ENCODE data around the gene TNP2.

Gene TNP2

DNA sequence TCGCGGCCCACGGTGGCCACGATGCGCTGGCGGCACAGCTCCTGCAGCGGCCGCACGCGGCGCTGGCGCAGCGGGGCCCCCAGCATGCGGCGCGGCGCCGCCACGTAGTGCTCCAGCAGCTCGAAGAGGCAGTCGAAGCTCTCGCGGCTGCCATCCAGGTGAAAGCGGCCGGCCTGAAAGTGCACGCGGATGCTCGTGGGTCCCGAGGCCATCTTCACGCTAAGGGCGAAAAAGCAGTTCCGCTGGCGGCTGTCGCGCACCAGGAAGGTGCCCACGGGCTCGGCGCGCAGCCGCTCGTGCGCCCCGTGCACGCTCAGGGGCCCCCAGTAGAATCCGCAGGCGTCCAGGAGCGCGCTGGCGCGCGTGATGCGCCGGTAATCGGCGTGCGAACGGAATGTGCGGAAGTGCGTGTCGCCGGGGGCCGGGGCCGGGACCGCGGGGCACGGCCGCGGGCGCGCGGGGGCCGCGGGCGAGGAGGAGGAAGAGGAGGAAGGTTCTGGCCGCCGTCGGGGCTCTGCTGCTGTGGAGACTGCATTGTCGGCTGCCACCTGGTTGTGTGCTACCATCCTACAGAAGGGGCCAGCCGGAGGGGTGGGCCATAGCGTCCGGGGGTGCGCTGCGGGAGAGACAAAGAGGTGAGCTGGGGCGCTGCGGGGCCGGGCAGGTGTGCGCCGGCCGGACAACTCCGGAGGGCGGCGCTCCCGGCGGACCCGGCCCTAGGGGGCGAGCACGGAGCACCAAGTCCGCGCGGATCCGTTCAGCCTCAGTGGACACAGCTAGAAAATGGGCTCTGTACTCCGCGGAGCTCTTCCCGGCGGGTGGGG, 14.0 kb downstream of the TNP2 start:
- DNase-seq = peak; percentile 64

DNA sequence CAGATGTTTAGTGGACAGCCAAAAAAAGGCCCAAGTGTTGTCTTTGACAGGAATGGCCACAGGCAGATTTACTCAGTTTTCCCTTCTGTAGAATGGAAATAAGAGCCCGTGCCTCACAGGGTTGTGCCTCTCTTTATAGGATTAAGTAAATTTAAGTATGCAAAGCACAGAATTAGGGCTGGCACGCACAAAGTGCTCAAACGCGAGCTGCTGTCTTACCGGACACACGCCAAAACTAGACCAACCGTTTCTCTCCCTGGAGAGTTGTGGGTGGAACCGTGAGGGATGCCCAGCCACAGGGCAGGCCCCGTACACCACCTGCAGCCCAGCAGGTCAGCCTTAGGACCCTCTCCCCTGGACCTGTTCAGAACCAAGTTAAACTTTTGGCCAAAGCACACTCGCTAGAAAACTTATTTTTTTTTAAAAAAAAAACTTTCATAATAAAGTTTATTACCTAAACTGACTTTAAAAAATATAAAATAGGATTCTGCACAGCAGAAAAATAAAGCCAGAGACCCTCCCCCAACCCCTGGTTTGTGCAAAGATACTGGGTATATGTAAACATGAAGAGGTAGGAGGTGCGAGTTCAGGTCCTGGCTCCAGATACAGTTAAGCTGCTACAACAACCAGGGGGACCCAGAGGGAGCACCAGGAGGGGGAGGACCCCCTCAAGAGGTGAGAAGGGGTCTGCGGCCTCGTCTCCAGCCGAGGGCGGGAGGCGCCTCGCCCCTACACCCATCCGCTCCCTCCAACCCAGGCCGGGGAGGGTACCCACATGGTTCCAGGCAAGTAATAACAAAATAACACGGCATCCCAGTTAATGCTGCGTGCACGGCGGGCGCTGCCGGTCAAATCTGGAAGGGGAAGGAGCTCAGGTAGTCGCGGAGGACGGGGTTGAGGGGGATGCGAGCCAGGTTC, 14.9 kb downstream of the TNP2 start:
- no peak for DNase-seq

DNA sequence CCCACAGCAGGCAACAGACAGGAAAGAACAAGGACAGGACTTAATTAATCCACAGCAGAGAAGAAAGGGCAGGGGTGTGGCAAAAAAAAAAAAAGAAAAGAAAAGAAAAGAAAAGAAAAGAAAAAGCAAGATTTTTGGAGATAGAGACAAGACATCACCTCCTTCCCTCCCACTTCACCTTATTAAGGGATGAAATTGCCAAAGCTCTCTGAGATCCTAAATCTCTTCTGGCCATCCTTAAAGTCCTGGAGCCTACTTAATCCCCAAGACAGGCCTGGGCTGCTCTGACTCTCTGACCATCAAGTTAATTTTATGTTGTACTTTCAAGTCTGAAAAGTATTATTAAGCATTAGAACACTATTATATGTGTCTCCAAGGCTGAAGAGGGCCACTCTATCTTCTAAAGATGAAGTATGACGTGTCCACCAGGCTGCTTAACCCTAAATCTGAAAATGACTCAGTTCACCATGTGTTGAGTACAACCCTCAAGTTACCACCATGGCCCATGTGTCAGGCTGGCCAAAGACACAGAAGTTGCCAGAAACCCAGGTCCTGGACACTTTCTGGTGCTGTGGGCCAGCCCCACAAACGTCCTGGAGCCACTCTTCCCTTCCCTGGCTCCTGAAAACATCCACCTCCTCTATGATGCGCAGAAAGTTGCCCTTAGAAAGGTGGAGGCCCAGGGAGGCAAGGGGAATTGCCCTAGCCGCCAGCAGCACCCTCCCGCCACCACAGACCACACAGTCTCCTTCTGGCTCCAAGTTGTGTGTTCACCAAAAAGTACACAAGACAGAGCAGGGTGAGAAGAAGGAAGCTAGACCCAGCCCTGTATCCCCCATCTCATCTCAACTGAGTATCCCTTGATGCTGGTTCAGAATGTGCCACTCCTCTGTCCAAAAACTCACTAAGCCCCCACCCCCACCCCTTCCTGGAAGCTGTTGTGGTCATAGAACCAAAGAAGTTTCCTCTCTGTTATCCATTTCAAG, 15.8 kb downstream of the TNP2 start:
- DNase-seq = peak; percentile 49

DNA sequence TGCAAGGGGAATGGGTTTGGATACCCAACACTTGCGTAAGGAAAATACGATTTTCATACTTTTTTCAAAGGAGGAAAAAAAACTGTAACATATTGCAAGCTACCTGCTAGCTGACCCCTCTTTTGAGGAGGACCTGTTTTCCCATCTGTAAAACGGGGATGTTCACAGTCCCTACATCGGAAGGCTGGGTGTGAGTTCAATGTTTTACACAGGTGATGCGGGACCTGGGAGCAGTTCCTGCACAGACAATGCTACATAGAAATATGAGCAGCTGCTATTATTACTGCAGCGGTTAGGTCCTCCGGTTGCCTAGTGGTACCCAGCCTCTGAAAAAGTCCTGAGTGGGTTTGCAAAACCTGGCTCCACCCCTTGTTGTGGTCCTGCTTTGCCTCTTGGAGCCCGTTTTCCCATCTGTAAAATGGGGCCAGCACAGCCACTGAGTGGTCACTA, 16.6 kb downstream of the TNP2 start:
- DNase-seq = no peak

DNA sequence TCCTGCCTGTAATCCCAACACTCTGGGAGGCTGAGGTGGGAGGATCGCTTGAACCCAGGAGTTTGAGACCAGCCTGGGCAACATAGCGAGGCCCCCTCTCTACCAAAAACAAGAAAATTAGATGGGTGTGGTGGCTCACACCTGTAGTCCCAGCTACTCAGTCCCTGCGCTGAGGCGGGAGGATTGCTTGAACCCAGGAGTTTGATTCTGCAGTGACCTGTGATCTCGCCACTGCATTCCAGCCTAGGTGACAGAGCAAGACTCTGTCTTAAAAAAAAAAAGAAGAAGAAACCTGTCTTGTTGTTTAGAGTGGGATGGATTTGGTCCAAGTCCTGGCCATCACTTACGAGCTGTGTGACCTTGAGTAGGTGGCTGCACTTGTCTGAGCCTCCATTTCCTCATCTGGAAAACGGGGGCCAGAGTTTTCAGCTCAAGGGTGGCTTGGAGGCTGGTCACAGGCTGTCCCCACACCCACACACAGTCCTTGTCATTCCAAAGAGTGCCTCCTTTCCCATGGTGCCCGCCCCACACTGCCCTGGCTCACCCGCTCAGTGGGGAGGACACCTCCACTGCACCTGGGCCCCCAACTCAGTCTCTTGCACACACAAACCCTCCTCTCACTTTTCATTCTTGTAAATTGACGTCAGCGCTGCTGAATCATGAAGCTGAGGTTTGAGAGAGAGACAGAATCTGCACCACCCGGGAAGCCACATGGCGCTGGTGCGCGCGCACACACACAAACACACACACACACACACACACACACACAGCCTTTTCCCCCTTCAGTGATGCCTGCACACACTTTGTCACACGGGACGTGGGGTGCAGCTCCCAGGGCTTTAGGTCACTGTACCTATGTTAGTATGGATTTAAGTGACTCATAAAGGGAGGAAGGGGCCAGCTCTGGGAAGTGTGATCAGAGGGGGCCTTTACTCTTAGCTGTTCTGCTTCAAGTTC, 17.3 kb downstream of the TNP2 start:
- peak; percentile 81 for DNase-seq

DNA sequence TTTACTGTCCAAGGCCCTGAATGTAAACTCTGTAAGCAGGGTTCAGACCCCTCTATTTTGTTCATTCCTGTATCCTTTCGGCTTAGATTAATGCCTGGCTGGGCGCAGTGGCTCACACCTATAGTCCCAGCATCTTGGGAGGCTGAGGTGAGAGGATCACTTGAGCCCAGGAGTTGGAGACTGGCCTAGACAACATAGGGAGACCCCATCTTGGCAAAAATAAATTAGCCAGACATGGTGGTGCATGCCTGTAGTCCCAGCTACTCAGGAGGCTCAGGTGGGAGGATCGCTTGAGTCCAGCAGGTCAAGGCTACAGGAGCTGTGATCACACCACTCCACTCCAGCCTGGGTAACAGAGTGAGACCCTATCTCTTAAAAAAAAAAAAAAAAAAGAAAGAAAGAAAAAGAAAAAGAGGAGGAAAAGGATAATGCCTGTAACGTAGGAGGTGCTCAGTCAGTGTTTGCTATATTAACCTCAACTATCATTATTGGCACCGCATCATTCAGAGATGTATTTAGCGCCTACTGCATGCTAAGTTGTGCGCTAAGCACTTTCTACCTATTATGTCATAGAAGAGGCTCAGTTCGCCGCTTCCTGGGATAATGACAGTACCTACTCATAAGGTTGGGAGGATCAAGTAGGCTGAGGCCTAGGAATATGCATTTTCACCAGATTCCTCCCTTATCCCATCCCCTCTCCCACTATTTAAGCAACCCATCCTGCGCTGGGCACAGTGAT, 18.2 kb downstream of the TNP2 start:
- DNase-seq = no peak

DNA sequence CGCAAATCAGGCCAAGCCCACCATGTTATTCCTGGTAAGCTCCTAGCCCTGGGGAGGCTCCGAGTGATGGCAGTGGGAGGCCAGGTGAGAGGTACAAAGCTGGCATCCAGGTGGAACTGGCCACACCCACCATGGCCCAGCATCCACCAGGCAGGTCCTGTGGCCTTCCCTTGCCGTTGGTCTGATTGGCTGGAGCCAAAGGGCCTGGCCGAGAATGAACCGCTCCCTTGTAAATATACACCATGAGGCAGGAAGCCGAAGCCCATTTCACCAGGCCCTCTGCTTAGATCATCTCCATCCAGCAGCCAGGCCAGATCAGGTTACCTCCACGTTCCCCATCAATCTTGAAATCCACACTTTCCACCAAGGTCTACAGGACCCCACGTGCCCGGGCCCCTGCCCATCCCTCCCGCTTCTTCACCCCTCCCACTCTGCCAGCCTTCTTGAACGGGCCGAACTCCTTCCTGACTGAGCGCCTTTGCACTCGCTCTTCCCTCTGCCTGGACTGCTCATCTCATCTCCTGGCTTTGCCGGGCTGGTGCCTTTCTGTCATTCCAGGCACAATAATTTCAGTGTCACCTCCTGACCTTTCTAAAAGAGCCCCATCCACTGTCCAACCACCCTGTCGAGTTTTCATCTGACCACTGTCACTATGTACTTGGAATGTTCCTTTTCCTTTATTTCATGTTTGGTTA, 18.9 kb downstream of the TNP2 start:
- no peak for DNase-seq

DNA sequence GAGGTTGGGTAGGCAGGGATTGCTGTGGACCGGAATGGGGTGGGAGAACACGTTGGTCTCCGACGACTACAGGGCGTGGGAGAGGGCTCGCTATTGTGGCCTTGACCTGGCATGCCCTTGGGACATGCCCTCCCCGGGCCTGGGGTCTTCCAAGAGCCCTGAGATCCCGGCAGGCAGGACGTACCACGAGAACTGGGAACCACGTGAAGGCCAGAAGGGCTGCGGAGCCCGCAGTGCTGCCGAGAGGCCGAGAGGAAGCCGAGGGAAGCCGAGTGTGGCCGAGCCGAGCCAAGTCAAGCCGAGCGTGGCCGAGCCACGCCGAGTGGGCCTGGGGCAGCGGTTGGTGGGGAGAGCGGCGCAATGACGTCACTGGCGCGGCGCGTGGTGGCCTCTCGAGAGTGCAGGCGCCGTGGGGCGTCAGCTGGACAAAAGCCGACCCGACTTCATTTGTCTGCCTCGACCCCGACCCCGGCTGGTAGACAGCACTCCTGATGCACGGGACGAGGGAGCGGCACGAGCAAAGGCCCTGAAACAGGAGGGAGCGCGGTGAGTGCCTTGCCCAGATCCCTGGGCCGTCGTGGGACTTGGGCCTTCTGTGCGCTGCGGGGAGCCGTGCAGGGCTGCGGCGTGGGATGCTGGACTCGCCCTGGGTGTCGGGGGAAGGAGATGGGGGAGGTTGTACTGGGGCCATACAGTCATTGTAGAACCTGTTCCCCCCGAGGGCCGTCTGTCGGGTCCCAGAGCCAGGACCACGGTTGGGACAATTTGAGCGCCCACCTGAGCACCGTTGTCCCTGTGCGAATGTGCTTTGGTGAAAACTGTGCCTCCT, 19.7 kb downstream of the TNP2 start:
- DNase-seq = no peak

DNA sequence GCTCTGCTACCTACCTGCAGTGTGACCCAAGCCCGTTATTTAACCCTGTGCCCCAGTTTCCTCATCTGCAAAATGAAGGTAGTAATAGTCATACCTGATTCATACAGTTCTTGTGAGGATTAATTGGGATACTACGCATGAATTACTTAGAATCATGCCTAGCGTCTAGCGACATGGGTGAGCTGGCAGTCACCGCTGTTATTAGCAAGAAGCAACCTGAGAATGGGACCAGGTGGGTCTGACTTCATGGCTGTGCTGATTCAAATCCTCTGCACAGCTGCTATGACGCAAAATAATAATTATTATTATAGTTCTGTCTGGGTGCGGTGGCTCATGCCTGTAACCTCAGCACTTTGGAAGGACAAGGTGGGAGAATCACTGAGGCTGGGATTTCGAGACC, 21.0 kb downstream of the TNP2 start:
- DNase-seq = no peak

DNA sequence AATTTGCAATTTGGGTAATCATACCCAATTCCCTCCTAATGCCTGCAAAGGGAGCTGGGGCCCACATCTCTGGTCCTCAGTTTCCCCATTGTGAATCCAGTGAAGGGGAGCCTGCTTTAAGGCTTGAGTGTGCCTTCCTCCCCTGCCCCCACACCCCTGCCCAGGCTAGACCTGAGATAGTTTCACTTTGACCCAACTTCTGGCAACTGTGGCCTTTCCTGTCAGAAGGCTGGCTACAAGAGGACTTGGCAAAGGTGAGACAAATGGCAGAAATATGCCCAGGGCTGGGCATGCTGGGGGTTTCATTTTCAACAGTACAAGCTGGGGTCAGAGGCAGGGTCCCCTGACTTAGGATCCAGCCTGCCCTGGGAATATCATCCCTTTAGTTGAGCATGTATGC, 23.1 kb downstream of the TNP2 start:
- no peak for DNase-seq

DNA sequence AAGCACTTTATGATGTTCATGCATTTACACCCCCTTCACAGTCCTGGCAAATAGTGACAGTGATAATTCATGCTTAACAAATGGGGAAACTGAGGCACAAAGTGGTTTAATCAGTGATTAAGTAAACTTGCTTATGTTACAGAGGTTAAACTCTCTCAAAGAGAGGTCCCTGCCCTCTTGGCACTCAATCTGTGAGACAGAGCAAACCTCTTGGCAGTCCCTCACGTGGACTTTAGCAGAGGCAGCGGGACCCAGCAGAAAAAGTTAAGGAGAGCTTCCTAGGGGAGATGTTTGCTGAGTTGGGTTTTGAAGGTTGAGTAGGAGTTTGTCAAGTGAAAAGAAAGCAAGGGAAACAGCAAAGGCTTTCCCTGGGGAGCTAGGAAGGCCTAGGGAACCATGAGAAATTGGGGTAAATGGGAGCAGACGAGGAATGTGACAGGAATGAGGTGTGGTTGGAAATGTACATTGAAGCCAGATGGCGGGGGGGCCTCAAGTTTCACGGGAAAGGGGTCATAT, 23.8 kb downstream of the TNP2 start:
- DNase-seq = no peak

DNA sequence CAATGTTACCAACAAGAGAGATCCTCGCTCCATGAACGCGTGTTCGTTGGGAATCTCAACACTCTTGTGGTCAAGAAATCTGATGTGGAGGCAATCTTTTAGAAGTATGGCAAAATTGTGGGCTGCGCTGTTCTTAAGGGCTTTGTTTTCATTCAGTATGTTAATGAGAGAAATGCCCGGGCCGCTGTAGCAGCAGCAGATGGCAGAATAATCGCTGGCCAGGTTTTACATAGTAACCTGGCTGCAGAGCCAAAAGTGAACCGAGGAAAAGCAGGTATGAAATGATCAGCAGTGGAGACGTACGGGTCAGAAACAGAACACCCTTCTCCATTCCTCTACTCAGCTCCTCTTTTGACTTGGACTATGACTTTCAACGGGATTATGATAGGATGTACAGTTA, 26.5 kb downstream of the TNP2 start:
- no peak for DNase-seq

DNA sequence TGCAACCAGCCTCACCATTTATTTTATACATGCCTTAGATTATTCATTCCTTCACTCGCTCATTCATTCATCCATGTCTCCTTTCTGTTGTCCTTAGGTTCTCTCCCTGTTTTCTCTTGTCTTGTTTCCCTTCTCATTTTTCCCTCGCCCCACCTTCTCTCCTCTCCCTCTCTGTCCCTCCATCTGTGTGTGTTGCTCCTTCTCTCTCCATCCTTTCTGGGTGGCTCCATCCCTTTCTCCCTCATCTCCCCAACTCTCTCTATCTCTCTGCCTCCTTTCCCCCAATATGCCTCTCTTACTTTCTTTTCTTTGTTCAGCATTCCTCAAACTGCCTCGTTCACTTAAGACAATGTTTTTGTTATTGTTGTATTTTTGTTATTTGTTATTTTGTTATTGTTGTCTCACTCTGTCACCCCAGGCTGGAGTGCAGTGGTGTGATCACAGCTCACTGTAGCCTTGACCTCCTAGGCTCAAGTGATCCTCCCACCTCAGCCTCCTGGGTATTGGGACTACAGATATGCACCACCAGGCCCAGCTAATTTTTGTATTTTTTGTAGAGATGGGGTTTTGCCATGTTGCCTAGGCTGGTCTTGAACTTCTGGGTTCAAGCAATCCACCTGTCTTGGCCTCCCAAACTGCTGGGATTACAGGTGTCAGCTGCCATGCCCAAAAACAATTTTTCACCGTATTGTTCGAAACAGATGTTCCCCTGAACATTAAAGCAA, 27.5 kb downstream of the TNP2 start:
- DNase-seq = no peak

DNA sequence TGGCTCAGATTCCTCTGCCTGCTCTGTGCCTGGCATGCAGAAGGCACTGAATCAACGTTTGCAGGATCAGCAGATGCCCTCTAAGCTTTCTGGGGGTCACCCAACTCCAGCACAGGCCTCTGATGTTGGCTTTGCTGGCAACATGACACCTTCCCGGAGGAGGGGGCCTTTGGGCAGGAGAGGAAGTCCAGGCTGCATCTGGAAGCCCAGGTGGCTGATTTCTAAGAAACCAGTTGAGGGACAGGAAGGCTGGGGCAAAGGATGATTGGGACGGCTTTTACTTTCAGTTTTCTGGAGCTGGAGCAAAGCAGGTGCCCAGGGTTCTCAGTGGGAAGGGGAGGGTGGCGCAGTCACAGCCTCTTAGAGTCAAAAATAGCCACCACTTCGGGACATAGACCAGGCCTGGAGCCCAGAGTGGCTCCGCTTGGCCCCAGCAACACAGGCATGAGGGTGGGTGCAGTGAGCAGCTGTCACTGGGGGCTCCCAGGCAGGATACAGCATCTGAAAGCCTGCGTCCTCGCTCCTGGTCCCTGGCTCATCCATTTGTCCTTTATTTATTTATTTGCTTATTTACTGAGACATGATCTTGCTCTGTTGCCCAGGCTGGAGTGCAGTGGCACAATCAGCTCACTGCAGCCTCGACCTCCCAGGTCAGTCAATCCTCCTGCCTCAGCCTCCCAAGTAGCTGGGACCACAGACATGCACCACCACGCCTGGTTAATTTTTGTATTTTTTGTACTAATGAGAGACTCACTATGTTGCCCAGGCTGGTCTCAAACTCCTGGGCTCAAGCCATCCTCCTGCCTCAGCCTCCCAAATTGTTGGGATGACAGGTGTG, 28.3 kb downstream of the TNP2 start:
- DNase-seq = no peak

DNA sequence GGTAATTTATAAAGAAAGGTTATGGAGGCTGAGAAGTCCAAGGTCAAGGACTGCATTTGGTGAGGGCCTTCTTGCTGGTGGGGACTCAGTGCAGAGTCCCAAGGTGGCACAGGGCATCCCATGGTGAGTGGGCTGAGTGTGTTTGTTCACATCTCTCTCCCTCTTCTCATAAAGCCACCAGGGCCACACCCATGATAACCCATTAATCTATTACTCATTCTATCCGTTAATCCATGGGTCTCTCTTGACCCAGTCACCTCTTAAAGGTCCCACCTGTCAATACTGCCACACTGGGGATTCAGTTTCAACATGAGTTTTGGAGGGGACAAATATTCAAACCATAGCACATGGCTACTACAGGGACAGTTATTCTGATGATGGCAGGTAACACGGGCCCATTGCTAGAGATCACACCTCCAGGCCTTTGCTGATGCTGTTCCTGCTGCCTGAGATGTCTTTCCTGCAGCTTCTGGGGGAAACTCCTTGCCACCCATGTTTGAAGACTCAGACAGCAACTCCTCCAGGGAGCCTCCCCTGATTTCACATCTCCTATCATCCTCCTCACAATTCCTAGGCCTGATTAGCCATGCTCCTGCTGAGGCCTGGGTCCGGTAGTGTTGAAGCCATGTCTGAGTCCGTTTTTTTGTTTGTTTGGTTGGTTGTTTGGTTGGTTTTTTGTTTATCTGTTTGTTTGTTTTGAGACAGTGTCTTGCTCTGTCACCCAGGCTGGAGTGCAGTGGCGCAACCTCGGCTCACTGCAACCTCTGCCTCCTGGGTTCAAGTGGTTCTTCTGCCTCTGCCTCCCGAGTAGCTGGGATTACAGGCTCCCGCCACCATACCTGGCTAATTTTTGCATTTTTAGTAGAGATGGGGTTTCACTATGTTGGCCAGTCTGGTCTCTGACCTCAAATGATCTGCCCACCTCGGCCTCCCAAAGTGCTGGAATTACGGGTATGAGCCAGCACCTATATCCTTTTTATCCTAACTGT, 29.2 kb downstream of the TNP2 start:
- DNase-seq = no peak
